Neuron (in vitro differentiated cells): ENCODE measurements around the gene C1orf116.

Experiments
- H2AFZ ChIP-seq: one replicate; pipeline ENCODE4 v1.6.1; 2013; ENCODE audit warnings: low read depth, mild to moderate bottlenecking, inconsistent platforms, low read length, moderate library complexity
- H3K27me3 ChIP-seq: one replicate; pipeline ENCODE4 v1.6.1; 2013; ENCODE audit warnings: low read length; ENCODE audit not compliant: insufficient read depth
- H3K36me3 ChIP-seq: one replicate; pipeline ENCODE4 v1.6.1; 2013; ENCODE audit warnings: low read length; ENCODE audit not compliant: insufficient read depth
- H3K4me1 ChIP-seq: one replicate; pipeline ENCODE4 v1.6.1; 2013; ENCODE audit warnings: low read length; ENCODE audit not compliant: insufficient read depth
- H3K4me3 ChIP-seq: 2 replicates; pipeline ENCODE4 v1.5.1; 2013; ENCODE audit warnings: mild to moderate bottlenecking, low read length, moderate library complexity
- H3K9me3 ChIP-seq: one replicate; pipeline ENCODE4 v1.6.1; 2013; ENCODE audit warnings: low read length

C1orf116 gene

GRCh38 chr1:207039380-207040180 is 7.0 kb upstream of the C1orf116 start:
- H3K27me3 ChIP-seq: peaks cover 4% of the 10 kb centered on the region
- H3K36me3 ChIP-seq: no peaks in the 10 kb centered on the region
- H3K4me1 ChIP-seq: peaks cover 11% of the 10 kb centered on the region
- H3K9me3 ChIP-seq: no peaks in the 10 kb centered on the region
- H2AFZ ChIP-seq: no peak overlapping the region
- H3K4me3 ChIP-seq: no peak overlapping the region

GRCh38 chr1:207036865-207037264 is 4.3 kb upstream of the C1orf116 start:
- Histone ChIP-seq H2AFZ (no peak overlapping the region), H3K4me1 (peaks cover 11% of the 10 kb centered on the region), H3K9me3 (no peaks in the 10 kb centered on the region), H3K27me3 (peaks cover 11% of the 10 kb centered on the region), H3K4me3 (no peak overlapping the region), H3K36me3 (no peaks in the 10 kb centered on the region)

- Histone ChIP-seq H2AFZ (no peak overlapping the region), H3K36me3 (no peaks in the 10 kb centered on the region), H3K9me3 (no peaks in the 10 kb centered on the region), H3K27me3 (peaks cover 20% of the 10 kb centered on the region), H3K4me3 (no peak overlapping the region), H3K4me1 (peaks cover 11% of the 10 kb centered on the region)
These were observed 3.5 kb upstream of the C1orf116 start for GRCh38 chr1:207035877-207036551.

- Histone ChIP-seq H2AFZ (no peak overlapping the region), H3K9me3 (no peaks in the 10 kb centered on the region), H3K36me3 (no peaks in the 10 kb centered on the region), H3K4me3 (no peak overlapping the region), H3K27me3 (peaks cover 27% of the 10 kb centered on the region), H3K4me1 (peaks cover 4% of the 10 kb centered on the region)
These were observed 2.4 kb upstream of the C1orf116 start for GRCh38 chr1:207034998-207035397.

GRCh38 chr1:207034208-207034607 is 1.7 kb upstream of the C1orf116 start:
- Histone ChIP-seq H3K9me3 (no peaks in the 10 kb centered on the region), H3K4me3 (no peak overlapping the region), H3K4me1 (no peaks in the 10 kb centered on the region), H3K36me3 (no peaks in the 10 kb centered on the region), H2AFZ (no peak overlapping the region), H3K27me3 (peaks cover 34% of the 10 kb centered on the region)

- H3K4me3 ChIP-seq: no peak overlapping the region
These were observed 746 bp upstream of the C1orf116 start for GRCh38 chr1:207033302-207033701.

GRCh38 chr1:207031632-207032264 is 808 bp downstream of the C1orf116 start:
- H2AFZ ChIP-seq: no peak overlapping the region
- peaks cover 50% of the 10 kb centered on the region for H3K27me3 ChIP-seq
- no peaks in the 10 kb centered on the region for H3K9me3 ChIP-seq
- no peaks in the 10 kb centered on the region for H3K36me3 ChIP-seq
- no peak overlapping the region for H3K4me3 ChIP-seq
- no peaks in the 10 kb centered on the region for H3K4me1 ChIP-seq

More at GRCh38 chr1:207033302-207033701, 746 bp upstream of the C1orf116 start:
- no peak overlapping the region for H2AFZ ChIP-seq
- H3K27me3 ChIP-seq: peaks cover 41% of the 10 kb centered on the region
- no peaks in the 10 kb centered on the region for H3K4me1 ChIP-seq
- H3K9me3 ChIP-seq: no peaks in the 10 kb centered on the region
- H3K36me3 ChIP-seq: no peaks in the 10 kb centered on the region

GRCh38 chr1:207031016-207031415 is 1.5 kb downstream of the C1orf116 start:
- H3K4me3 ChIP-seq: no peak overlapping the region

GRCh38 chr1:207030522-207031009 is 2.0 kb downstream of the C1orf116 start:
- Histone ChIP-seq H3K4me3 (no peak overlapping the region), H3K4me1 (peaks cover 3% of the 10 kb centered on the region), H2AFZ (no peak overlapping the region), H3K9me3 (no peaks in the 10 kb centered on the region), H3K27me3 (peaks cover 60% of the 10 kb centered on the region), H3K36me3 (no peaks in the 10 kb centered on the region)

More at GRCh38 chr1:207031016-207031415, 1.5 kb downstream of the C1orf116 start:
- H3K27me3 ChIP-seq: peaks cover 58% of the 10 kb centered on the region
- H3K36me3 ChIP-seq: no peaks in the 10 kb centered on the region
- H2AFZ ChIP-seq: no peak overlapping the region
- peaks cover 3% of the 10 kb centered on the region for H3K4me1 ChIP-seq
- no peaks in the 10 kb centered on the region for H3K9me3 ChIP-seq

- Histone ChIP-seq H3K4me1 (peaks cover 3% of the 10 kb centered on the region), H3K27me3 (peaks cover 57% of the 10 kb centered on the region), H3K9me3 (no peaks in the 10 kb centered on the region), H3K4me3 (no peak overlapping the region), H3K36me3 (no peaks in the 10 kb centered on the region), H2AFZ (no peak overlapping the region)
These were observed 2.6 kb downstream of the C1orf116 start for GRCh38 chr1:207029701-207030521.

- Histone ChIP-seq H3K4me3 (no peak overlapping the region), H3K4me1 (peaks cover 3% of the 10 kb centered on the region), H3K27me3 (peaks cover 58% of the 10 kb centered on the region), H3K9me3 (no peaks in the 10 kb centered on the region), H2AFZ (no peak overlapping the region), H3K36me3 (no peaks in the 10 kb centered on the region)
These were observed 3.5 kb downstream of the C1orf116 start for GRCh38 chr1:207028884-207029650.

GRCh38 chr1:207027921-207028320 is 4.6 kb downstream of the C1orf116 start:
- Histone ChIP-seq H2AFZ (no peak overlapping the region), H3K27me3 (peaks cover 61% of the 10 kb centered on the region), H3K4me1 (peaks cover 3% of the 10 kb centered on the region), H3K4me3 (no peak overlapping the region), H3K9me3 (no peaks in the 10 kb centered on the region), H3K36me3 (no peaks in the 10 kb centered on the region)
